Right atrium auricular region (tissue), 2 donors: Measurements from ENCODE around the gene GPR161. TPM values are rescaled to one million over a fixed set of nuclear protein-coding genes. Genes with fewer than 3 reads are reported as not detected.

ENCODE experiments used
- DNase-seq: peaks from one replicate; pipeline ENCODE4 v3.0.0-alpha.2; 2019; ENCODE audit warnings: low spot score
- H3K27ac ChIP-seq, 2 donors: fragments of 200-600 bp; sonication (generic); 1 replicate in 1 of 2; 2 replicates in 1 of 2; pipeline ENCODE4 v1.5.1; 2016 to 2019
- H3K27me3 ChIP-seq, 2 donors: fragments of 200-600 bp; sonication (generic); one replicate each; pipeline versions ENCODE4 v1.5.1 to v1.6.0; 2017 to 2019
- H3K36me3 ChIP-seq: fragments of 200-600 bp; sonication (generic); one replicate; pipeline ENCODE4 v1.5.1; 2016
- H3K4me1 ChIP-seq, 2 donors: fragments of 200-600 bp; sonication (generic); one replicate each; pipeline versions ENCODE4 v1.5.1 to v1.6.0; 2017 to 2019
- H3K4me3 ChIP-seq, 2 donors: fragments of 200-600 bp; sonication (generic); 1 replicate in 1 of 2; 2 replicates in 1 of 2; pipeline ENCODE4 v1.5.1; 2017 to 2019; ENCODE audit warnings: mild to moderate bottlenecking in 1 of 2, moderate library complexity in 1 of 2
- H3K9me3 ChIP-seq, 2 donors: fragments of 200-600 bp; sonication (generic); one replicate each; pipeline ENCODE4 v1.5.1; 2019
- CTCF ChIP-seq, 2 donors: fragments of 200-600 bp; sonication (generic); IDR thresholded peaks; one replicate each; pipeline ENCODE4 v1.5.1; 2019; ENCODE audit warnings: antibody characterized with exemption in 2 of 2
- total RNA-seq, 2 donors: library from RNA; depleted of rRNA; stranded (reverse); fragments of >200 nt; gene quantifications; one replicate each; pipeline ENCODE4 v1.1.0, GENCODE V29; 2016

Gene GPR161
- total RNA-seq, 2 donors from 2014 or later, result 2.9 to 3.2 TPM

GRCh38 chr1:168083456-168084325 is 53.0 kb downstream of the GPR161 start:
- no peak overlapping the region for H3K4me3 ChIP-seq
- peaks cover 0 to 50% of the 10 kb centered on the region in 2 donors for H3K4me1 ChIP-seq
- no peaks in the 10 kb centered on the region for H3K27me3 ChIP-seq
- TF ChIP-seq CTCF (IDR thresholded peaks at IDR 0.05), result no peak
- H3K27ac ChIP-seq, result peak overlapping the region; percentile 47 to 59
- H3K36me3 ChIP-seq, result no peaks in the 10 kb centered on the region
- no peak for DNase-seq
- H3K9me3 ChIP-seq, result no peaks in the 10 kb centered on the region

GRCh38 chr1:168082008-168082876 is 54.5 kb downstream of the GPR161 start:
- H3K27ac ChIP-seq, result peak overlapping the region; percentile 0 to 64
- H3K4me3 ChIP-seq, result no peak overlapping the region
- peaks cover under 1% of the 10 kb centered on the region for H3K36me3 ChIP-seq
- H3K9me3 ChIP-seq, result no peaks in the 10 kb centered on the region
- H3K27me3 ChIP-seq, result no peaks in the 10 kb centered on the region
- peak; percentile 86 for DNase-seq
- peaks cover 0 to 50% of the 10 kb centered on the region in 2 donors for H3K4me1 ChIP-seq
- peak; percentile 85 to 93 for TF ChIP-seq CTCF (IDR thresholded peaks at IDR 0.05)

GRCh38 chr1:168081373-168082007 is 55.2 kb downstream of the GPR161 start:
- no peak for TF ChIP-seq CTCF (IDR thresholded peaks at IDR 0.05)
- DNase-seq, result peak; percentile 84
- Histone ChIP-seq H3K27ac (peak overlapping the region; percentile 13 to 64), H3K9me3 (no peaks in the 10 kb centered on the region), H3K36me3 (peaks cover 8% of the 10 kb centered on the region), H3K4me3 (no peak overlapping the region), H3K4me1 (peaks cover 0 to 50% of the 10 kb centered on the region in 2 donors), H3K27me3 (no peaks in the 10 kb centered on the region)

- H3K4me3 ChIP-seq, result no peak overlapping the region
- no peaks in the 10 kb centered on the region for H3K9me3 ChIP-seq
- TF ChIP-seq CTCF (IDR thresholded peaks at IDR 0.05), result no peak
- DNase-seq, result no peak
- H3K4me1 ChIP-seq, result peaks cover 0 to 37% of the 10 kb centered on the region in 2 donors
- no peaks in the 10 kb centered on the region for H3K27me3 ChIP-seq
- peaks cover 25% of the 10 kb centered on the region for H3K36me3 ChIP-seq
- H3K27ac ChIP-seq, result peak overlapping the region; percentile 10 to 64
Measured at GRCh38 chr1:168079761-168080160, 57.0 kb downstream of the GPR161 start.

- Histone ChIP-seq H3K27me3 (no peaks in the 10 kb centered on the region), H3K9me3 (no peaks in the 10 kb centered on the region), H3K4me3 (no peak overlapping the region), H3K27ac (no peak overlapping the region), H3K36me3 (peaks cover 79% of the 10 kb centered on the region), H3K4me1 (no peaks in the 10 kb centered on the region)
- no peak for DNase-seq
- no peak for TF ChIP-seq CTCF (IDR thresholded peaks at IDR 0.05)
Measured at GRCh38 chr1:168069384-168069783, 67.3 kb downstream of the GPR161 start.
